Measurements from ENCODE around the gene SDC1. TPM values are rescaled to one million over a fixed set of nuclear protein-coding genes. Genes with fewer than 3 reads are reported as not detected.
"Not testable (repeated sequence)": the region's sequence is repeated elsewhere in the genome, so short reads cannot be mapped to it uniquely, and the experiment has no call there.

Gene SDC1
- total RNA-seq, 1 experiment from 2014 or later, result 127 TPM

- no peak for DNase-seq (ENCODE audit: low read depth)
Measured at GRCh38 chr2:20196657-20197161, 28.2 kb downstream of the SDC1 start.

GRCh38 chr2:20196053-20196656 lies 28.8 kb downstream of the SDC1 start:
- no peak for DNase-seq (ENCODE audit: low read depth)

- DNase-seq (ENCODE audit: low read depth), result no peak
Measured at GRCh38 chr2:20195431-20196033, 29.4 kb downstream of the SDC1 start.

- not testable (repeated sequence) for DNase-seq (ENCODE audit: low read depth)
Measured at GRCh38 chr2:20195016-20195411, 29.9 kb downstream of the SDC1 start.

GRCh38 chr2:20194097-20195015 lies 30.6 kb downstream of the SDC1 start:
- DNase-seq (ENCODE audit: low read depth), result no peak

GRCh38 chr2:20193185-20193584 lies 31.7 kb downstream of the SDC1 start:
- DNase-seq (ENCODE audit: low read depth), result no peak

- DNase-seq (ENCODE audit: low read depth), result no peak
Measured at GRCh38 chr2:20192781-20193180, 32.1 kb downstream of the SDC1 start.

- no peak for DNase-seq (ENCODE audit: low read depth)
Measured at GRCh38 chr2:20191714-20192569, 33.0 kb downstream of the SDC1 start.

- peak; percentile 19 for DNase-seq (ENCODE audit: low read depth)
Measured at GRCh38 chr2:20190876-20191713, 33.8 kb downstream of the SDC1 start.

GRCh38 chr2:20190170-20190569 lies 34.8 kb downstream of the SDC1 start:
- no peak for DNase-seq (ENCODE audit: low read depth)

GRCh38 chr2:20189299-20189931 lies 35.5 kb downstream of the SDC1 start:
- DNase-seq (ENCODE audit: low read depth), result no peak

GRCh38 chr2:20188851-20189250 lies 36.1 kb downstream of the SDC1 start:
- no peak for DNase-seq (ENCODE audit: low read depth)

GRCh38 chr2:20188201-20188600 lies 36.7 kb downstream of the SDC1 start:
- DNase-seq (ENCODE audit: low read depth), result no peak

- DNase-seq (ENCODE audit: low read depth), result no peak
Measured at GRCh38 chr2:20187331-20187730, 37.6 kb downstream of the SDC1 start.

GRCh38 chr2:20186855-20187187 lies 38.1 kb downstream of the SDC1 start:
- DNase-seq (ENCODE audit: low read depth), result no peak

GRCh38 chr2:20186078-20186854 lies 38.7 kb downstream of the SDC1 start:
- DNase-seq (ENCODE audit: low read depth), result peak; percentile 90

GRCh38 chr2:20185176-20186022 lies 39.5 kb downstream of the SDC1 start:
- DNase-seq (ENCODE audit: low read depth), result peak; percentile 97
